T-helper 2 cell treated with Interferon-gamma antibody and Interleukin-4, amounts not matched to agents 100 ng/mL and 5 ng/mL, for 36 hours (primary cell): Measurements from ENCODE around the gene GPR65. TPM values are rescaled to one million over a fixed set of nuclear protein-coding genes. Genes with fewer than 3 reads are reported as not detected.

Experiments used
- intact Hi-C: fragments of 100-400 bp; cut with micrococcal nuclease; formaldehyde crosslinking; loops from one replicate; pipeline ENCODE4 v1.15.1; 2023
- total RNA-seq: library from RNA; stranded (reverse); gene quantifications from 2 replicates; pipeline ENCODE4 v1.2.3, GENCODE V29; 2022

The GPR65 gene, protein sequence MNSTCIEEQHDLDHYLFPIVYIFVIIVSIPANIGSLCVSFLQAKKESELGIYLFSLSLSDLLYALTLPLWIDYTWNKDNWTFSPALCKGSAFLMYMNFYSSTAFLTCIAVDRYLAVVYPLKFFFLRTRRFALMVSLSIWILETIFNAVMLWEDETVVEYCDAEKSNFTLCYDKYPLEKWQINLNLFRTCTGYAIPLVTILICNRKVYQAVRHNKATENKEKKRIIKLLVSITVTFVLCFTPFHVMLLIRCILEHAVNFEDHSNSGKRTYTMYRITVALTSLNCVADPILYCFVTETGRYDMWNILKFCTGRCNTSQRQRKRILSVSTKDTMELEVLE
- total RNA-seq, result 14.4 and 15.3 TPM in 2 replicates

- intact Hi-C loops, result loop anchor here (5.0 kb wide), 1 partner anchor 547 kb away; no protein-coding TSS in a partner anchor
Observed at GRCh38 chr14:88005050-88005481, at the start of gene GPR65. GPR65 (plus strand) TSS chr14:88005135; CDS start chr14:88010848, 5,713 bp downstream.

DNA sequence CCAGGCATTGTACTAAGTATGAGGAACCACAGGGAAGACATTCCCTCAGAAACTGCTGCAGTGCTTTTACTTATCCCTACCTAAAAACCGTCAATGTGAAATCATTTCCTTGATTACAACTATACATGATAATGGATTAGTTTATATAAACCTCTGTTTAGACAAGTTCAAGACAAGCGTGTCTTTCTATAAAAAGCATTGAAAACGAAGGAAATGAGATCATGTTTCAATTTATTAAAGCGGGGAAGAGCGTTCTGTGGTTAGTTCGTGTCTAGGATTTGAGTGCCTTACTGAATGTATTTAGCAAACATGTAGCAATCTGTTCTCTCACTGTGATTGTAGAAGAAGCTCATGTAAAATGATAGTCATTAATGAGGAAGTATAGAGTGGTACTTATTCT is 49.4 kb upstream of the GPR65 start:
- intact Hi-C loops, result no loop called here

DNA sequence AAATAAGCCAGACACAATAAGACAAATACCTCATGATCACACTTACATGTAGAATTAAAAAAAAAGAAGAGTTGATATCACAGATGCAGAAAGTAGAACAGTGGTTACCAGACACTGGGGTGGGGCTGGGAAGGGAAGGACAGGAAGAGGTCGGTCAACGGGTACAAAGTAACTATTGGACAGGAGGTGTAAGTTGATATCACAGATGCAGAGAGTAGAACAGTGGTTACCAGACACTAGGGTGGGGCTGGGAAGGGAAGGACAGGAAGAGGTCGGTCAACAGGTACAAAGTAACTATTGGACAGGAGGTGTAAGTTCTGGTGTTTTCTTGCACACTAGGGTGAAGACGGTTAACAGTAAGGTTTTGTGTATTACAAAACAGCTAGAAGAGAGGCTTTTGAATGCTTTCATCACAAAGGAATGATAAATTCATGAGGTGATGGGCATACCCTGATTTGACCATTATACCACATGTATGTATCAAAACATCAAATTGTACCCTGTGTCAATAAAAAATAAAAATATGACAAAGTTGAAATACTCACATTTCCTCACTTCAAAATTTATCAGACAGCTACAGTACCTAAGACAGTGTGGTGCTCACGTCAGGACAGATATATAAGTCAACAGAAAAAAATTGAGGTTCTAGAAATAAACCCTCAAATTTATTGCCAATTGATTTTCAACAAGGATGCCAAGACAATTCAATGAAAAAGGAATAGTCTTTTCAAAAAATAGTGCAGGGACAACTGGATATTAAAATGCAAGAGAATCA is 44.7 kb upstream of the GPR65 start:
- intact Hi-C loops, result no loop called here

- intact Hi-C loops, result no loop called here
Observed at GRCh38 chr14:87961246-87961645, 43.7 kb upstream of the GPR65 start.

DNA sequence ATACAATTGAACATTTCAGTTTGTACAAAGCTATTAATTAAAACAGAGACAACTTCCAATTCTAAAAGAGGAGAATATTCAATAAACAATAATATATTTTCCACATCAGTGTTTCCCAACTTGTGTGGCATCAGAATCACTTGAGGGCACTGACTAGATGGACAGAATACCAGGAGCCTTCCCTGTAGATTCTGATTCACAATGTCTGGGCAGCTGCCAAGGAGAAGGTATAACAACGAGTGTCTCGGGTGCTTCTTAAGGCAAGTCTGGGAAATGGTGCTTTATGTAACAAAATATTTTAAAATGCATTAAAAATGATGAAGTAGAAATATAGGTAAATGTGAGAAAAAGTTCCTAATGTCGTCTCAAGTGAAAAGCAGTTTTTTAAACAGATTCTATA is 38.1 kb upstream of the GPR65 start:
- intact Hi-C loops, result no loop called here

GRCh38 chr14:87967496-87967895 is 37.4 kb upstream of the GPR65 start:
- intact Hi-C loops, result no loop called here

DNA sequence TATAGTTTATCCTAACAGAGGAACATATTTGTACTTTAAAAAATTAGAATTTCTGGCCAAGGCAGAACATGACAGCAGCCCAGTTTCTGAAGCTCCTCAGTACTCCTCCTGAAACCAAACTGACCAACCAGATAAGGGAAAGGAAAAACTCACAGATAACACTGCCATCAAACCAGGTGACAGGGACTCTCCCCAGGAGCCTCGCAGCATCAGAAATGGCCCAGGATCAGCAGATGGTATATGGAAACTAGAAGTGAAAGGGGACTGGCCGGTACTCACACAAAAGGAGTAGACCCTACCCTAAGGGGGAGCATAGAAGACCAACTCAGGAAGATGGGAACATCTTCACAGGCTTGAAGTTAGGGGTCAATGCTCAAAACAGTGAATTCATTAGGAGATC is 33.9 kb upstream of the GPR65 start:
- intact Hi-C loops, result no loop called here

- intact Hi-C loops, result no loop called here
Observed at GRCh38 chr14:87975636-87976035, 29.3 kb upstream of the GPR65 start.

DNA sequence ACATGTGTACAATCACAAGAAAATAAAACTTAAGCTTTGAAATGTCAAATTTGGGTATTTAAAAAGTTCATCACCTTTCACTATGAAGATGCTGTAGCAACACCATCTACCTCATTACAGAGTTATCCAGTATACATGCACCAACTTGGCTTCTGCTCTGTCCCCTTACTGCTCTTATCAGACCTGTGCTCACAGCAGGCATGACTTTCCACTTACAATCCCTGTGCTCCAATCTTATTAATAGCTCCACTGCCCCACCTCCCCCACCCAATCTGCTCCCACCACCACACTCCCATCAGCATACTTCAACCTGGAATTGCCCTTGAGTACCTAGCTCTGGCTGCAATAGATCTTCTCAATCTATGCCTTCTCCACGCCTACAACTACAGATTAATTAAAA is 25.2 kb upstream of the GPR65 start:
- intact Hi-C loops, result no loop called here

DNA sequence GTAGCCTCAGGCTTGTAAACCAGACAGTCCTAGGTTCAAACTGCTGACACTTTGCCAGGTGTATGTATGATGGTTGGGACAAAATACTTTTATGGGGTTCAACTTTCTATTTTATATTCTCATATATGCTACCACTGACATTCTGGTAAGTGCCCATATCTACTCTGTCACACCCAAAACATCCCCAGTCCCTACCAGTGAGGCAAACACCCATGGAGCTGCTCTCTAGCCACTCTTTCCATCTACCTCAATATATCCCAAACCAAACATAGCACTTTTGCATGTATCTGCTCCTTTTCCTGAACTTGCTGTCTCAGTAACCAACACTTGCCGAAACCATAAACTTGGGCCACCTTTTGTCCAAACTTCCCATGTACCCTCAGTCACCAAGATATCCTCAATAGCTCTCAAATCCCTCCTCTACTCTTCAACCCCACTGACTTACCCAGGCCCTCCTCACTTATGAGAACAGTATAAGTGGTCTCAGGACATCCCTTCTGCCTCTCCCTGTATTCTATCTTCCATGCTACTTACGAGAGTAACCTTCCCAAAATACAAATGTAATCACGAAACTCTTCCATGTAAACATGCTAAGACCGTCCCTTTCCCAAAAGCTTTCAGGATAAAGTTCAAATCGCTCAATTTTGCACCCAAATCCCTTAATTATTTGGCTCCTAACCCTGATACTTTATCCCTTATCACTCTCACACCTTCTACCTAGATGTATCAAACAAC is 15.5 kb upstream of the GPR65 start:
- intact Hi-C loops, result no loop called here

- intact Hi-C loops, result loop anchor here (5.0 kb wide), 1 partner anchor 1967 kb away; the partner anchor contains the start of gene TDP1
Observed at GRCh38 chr14:87989956-87990299, 15.0 kb upstream of the GPR65 start.

GRCh38 chr14:87990682-87991081 is 14.3 kb upstream of the GPR65 start:
- intact Hi-C loops, result loop anchor here (5.0 kb wide), 1 partner anchor 1967 kb away; the partner anchor contains the start of gene TDP1

- intact Hi-C loops, result loop anchor here (2.0 to 5.0 kb wide), 4 partner anchors 40 to 1965 kb away; partner anchors contain the start of genes TDP1 and ZC3H14
Observed at GRCh38 chr14:87992346-87992717, 12.6 kb upstream of the GPR65 start.

GRCh38 chr14:87992718-87993628 is 12.0 kb upstream of the GPR65 start, which contains the start of gene GALC:
GALC (minus strand) TSS chr14:87993182; CDS start chr14:87993164, 18 bp downstream.
- intact Hi-C loops, result loop anchor here (1.0 to 5.0 kb wide), 7 partner anchors 13 to 1964 kb away; partner anchors contain the start of genes TDP1 and ZC3H14

GRCh38 chr14:87994974-87995373 is 10.0 kb upstream of the GPR65 start:
- intact Hi-C loops, result loop anchor here (5.0 kb wide), 1 partner anchor 1962 kb away; the partner anchor contains the start of gene TDP1

DNA sequence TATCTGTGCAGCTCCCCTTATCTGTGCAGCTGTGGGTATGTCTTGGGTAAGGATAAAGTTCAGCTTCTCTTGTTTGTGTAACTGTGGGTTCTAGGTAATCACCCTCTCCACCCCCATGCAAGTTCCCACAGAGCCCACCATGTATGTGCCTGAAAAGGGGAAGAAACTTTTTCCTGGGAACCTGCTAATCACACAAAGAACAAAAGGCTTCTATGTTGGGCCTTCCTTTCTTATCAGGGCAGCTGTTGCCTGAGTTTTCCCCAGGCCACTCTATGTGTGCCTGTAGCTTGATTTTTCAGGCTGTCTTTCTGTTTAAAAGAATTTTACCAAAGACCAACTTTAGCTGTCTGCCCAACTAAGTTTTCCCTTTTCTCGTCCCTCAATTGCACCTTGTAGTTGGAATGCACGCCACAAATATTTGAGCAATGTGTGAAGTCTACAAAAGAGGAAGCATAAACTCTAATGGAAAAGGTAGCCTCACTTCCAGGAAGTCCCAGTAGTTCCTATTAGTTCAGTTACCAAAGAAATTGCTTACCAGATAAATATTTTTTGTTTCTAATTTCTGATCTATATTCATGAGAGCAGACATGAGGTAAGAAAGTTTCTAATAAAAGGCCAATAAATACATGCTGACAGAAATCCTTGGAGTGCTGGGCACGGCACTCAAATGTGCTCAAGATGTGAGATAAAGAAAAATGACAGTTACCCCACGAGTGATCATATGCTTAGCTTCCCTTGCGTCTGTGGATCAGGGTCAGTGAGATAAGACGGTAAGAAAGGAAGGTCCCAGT is 9.2 kb upstream of the GPR65 start:
- intact Hi-C loops, result no loop called here

- intact Hi-C loops, result no loop called here
Observed at GRCh38 chr14:87996291-87996592, 8.7 kb upstream of the GPR65 start.

DNA sequence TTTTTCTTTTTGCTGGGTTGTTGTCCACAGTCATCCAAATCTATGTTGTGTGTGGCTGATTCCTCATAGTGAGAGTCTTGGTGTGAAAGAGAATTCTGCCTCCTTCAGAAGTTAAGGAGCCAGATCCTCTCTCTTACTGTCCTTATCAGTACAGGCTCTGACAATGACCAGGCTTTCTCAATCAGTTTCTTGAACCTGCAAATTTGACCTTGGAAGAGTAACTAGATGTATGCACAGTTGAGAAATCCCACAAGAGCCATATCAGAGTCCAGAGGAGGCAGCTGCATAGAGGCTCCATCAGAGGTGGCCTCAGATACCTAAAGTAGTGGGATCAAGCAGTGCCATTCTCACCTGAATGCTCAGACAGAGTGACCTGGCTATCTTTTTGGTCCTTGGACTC is 6.5 kb upstream of the GPR65 start:
- intact Hi-C loops, result no loop called here

- intact Hi-C loops, result no loop called here
Observed at GRCh38 chr14:87999277-87999676, 5.7 kb upstream of the GPR65 start.
